A673 (cell line): ENCODE measurements around the gene GLYR1. TPM values are rescaled to one million over a fixed set of nuclear protein-coding genes. Genes with fewer than 3 reads are reported as not detected.
"Not testable (repeated sequence)": the region's sequence is repeated elsewhere in the genome, so short reads cannot be mapped to it uniquely, and the experiment has no call there.

Experiments used
- Bru-seq: library from RNA; stranded (reverse); fragments of 400-500 nt; gene quantifications from one replicate; lab custom pipeline; 2021; lab: Mats Ljungman, UMichigan
- BruChase-seq, 2 experiments: library from RNA; stranded (reverse); fragments of 400-500 nt; gene quantifications; one replicate each; lab custom pipeline; 2021; lab: Mats Ljungman, UMichigan
- BruUV-seq: library from RNA; stranded (reverse); fragments of 400-500 nt; replicated peaks from 2 replicates; lab custom pipeline; 2021; lab: Mats Ljungman, UMichigan
- CTCF ChIA-PET: fragments of 300-600 bp; sonication (Branson Sonifier 250); formaldehyde crosslinking; loops from one replicate; lab custom pipeline; 2022; ENCODE audit warnings: antibody characterized with exemption; lab: Charles Lee
- POLR2A ChIA-PET: fragments of 300-600 bp; sonication (Branson Sonifier 250); formaldehyde crosslinking; loops from one replicate; lab custom pipeline; 2022; ENCODE audit warnings: antibody characterized with exemption; ENCODE audit not compliant: low non-redundant PET; lab: Charles Lee
- DNase-seq: peaks from one replicate; pipeline ENCODE4 v3.0.0-alpha.2; 2015; ENCODE audit warnings: low spot score
- H3K27ac ChIP-seq: fragments of 200-600 bp; sonication (generic); 2 replicates; pipeline ENCODE4 v1.5.1; 2016; ENCODE audit warnings: mixed run types, low read depth, mild to moderate bottlenecking, mixed read lengths, antibody characterized with exemption, low read length; ENCODE audit not compliant: poor library complexity, severe bottlenecking
- H3K27me3 ChIP-seq: fragments of 200-600 bp; sonication (generic); replicated peaks from 2 replicates; pipeline ENCODE4 v1.6.1; 2017; ENCODE audit warnings: mixed run types, low read depth, mild to moderate bottlenecking, mixed read lengths, antibody characterized with exemption, low read length; ENCODE audit not compliant: insufficient read depth, poor library complexity
- H3K36me3 ChIP-seq: fragments of 200-600 bp; sonication (generic); 2 replicates; pipeline ENCODE4 v1.6.1; 2016; ENCODE audit warnings: mixed run types, mild to moderate bottlenecking, mixed read lengths, antibody characterized with exemption, low read length; ENCODE audit not compliant: insufficient read depth, poor library complexity, severe bottlenecking
- H3K4me1 ChIP-seq: fragments of 200-600 bp; sonication (generic); 2 replicates; pipeline ENCODE4 v1.6.1; 2017; ENCODE audit warnings: mixed run types, mild to moderate bottlenecking, mixed read lengths, antibody characterized with exemption, low read length; ENCODE audit not compliant: insufficient read depth, poor library complexity, severe bottlenecking
- H3K4me3 ChIP-seq: fragments of 200-600 bp; sonication (generic); 2 replicates; pipeline ENCODE4 v1.5.1; 2016; ENCODE audit warnings: low read depth, mixed run types, mild to moderate bottlenecking, mixed read lengths, low read length; ENCODE audit not compliant: poor library complexity, severe bottlenecking
- H3K9me3 ChIP-seq: fragments of 200-600 bp; sonication (generic); 2 replicates; pipeline ENCODE4 v1.6.1; 2016; ENCODE audit warnings: mixed run types, low read depth, mild to moderate bottlenecking, mixed read lengths, antibody characterized with exemption, low read length; ENCODE audit not compliant: poor library complexity, severe bottlenecking
- CTCF ChIP-seq: fragments of 300-800, 200-600 bp; sonication (generic); conservative IDR thresholded peaks from 2 replicates; pipeline ENCODE4 v1.5.1; 2017; ENCODE audit warnings: low read depth, mild to moderate bottlenecking, antibody characterized with exemption, low read length, moderate library complexity, mixed read lengths
- EZH2 ChIP-seq: fragments of 200-600 bp; sonication (generic); IDR thresholded peaks from 2 replicates; pipeline ENCODE4 v1.6.1; 2017; ENCODE audit warnings: borderline replicate concordance, low read depth, mild to moderate bottlenecking, mixed read lengths, antibody characterized with exemption, low read length; ENCODE audit not compliant: poor library complexity, severe bottlenecking
- intact Hi-C: fragments of 100-400 bp; cut with micrococcal nuclease; formaldehyde crosslinking; loops from one replicate; pipeline ENCODE4 v1.10.0; 2022; ENCODE audit not compliant: unreplicated experiment
- long read RNA-seq: library from polyadenylated mRNA; stranded (forward); transcript quantifications from one replicate; pipeline ENCODE4 v2.0.0, GENCODE V29; 2022
- total RNA-seq: library from RNA; stranded (reverse); gene quantifications from 2 replicates; pipeline ENCODE4 v1.2.3, GENCODE V29; 2021

GLYR1 gene
- 121 and 128 TPM in 2 replicates for total RNA-seq
- Bru-seq, nascent RNA, result percentile 83 among the genes with signal in this experiment
- BruChase-seq, experiment 1, labeled RNA remaining after a 2-hour chase, result percentile 87 among the genes with signal in this experiment
- percentile 92 among the genes with signal in this experiment for BruChase-seq, experiment 2, labeled RNA remaining after a 6-hour chase
- long read RNA-seq, transcript GLYR1-201 (16 exons, 3,772 nt), result major isoform, 9 of 61 reads
- long read RNA-seq, partial matches to known transcripts, result 20 of 61 reads
- long read RNA-seq, other reads (novel, unspliced or antisense), result 26 of 61 reads

- Histone ChIP-seq H3K4me1 (peaks cover 8% of the 10 kb centered on the region), H3K27me3 (no peaks in the 10 kb centered on the region), H3K27ac (peak within 1 kb of the TSS; percentile 97), H3K4me3 (peak within 1 kb of the TSS; percentile 99), H3K9me3 (no peaks in the 10 kb centered on the region), H3K36me3 (peaks cover 32% of the 10 kb centered on the region)
- ChIA-PET POLR2A (no interaction called here), CTCF (no interaction called here)
- no peak for TF ChIP-seq EZH2
- TF ChIP-seq CTCF, result no peak
- peak; percentile 99 for DNase-seq
- no TSS peak for BruUV-seq
- intact Hi-C loops, result loop anchor here (10.0 kb wide), 1 partner anchor 248 kb away; the partner anchor contains the start of gene EEF2KMT
Observed at GRCh38 chr16:4846901-4847773, at the start of gene GLYR1, which contains the start of gene UBN1. GLYR1 (minus strand) TSS chr16:4847288; CDS start chr16:4847265, 23 bp downstream. UBN1 (plus strand) TSS chr16:4847481; CDS start chr16:4852918, 5,437 bp downstream.

- intact Hi-C loops, CTCF ChIA-PET: not testable (repeated sequence)
Observed at GRCh38 chr16:4896761-4897160, 49.7 kb upstream of the GLYR1 start.

GRCh38 chr16:4895366-4895765 lies 48.3 kb upstream of the GLYR1 start:
- Histone ChIP-seq H3K4me1 (no peaks in the 10 kb centered on the region), H3K4me3 (no peak overlapping the region), H3K9me3 (no peaks in the 10 kb centered on the region), H3K27me3 (no peaks in the 10 kb centered on the region), H3K36me3 (no peaks in the 10 kb centered on the region), H3K27ac (no peak overlapping the region)
- BruUV-seq, result no TSS peak
- intact Hi-C loops, result no loop called here
- DNase-seq, result no peak
- TF ChIP-seq CTCF, result no peak
- no peak for TF ChIP-seq EZH2
- ChIA-PET CTCF (no interaction called here), POLR2A (no interaction called here)

More at GRCh38 chr16:4896761-4897160, 49.7 kb upstream of the GLYR1 start:
- H3K9me3 ChIP-seq, H3K27ac ChIP-seq, POLR2A ChIA-PET, BruUV-seq, DNase-seq, H3K4me3 ChIP-seq, H3K4me1 ChIP-seq, H3K27me3 ChIP-seq, H3K36me3 ChIP-seq: not testable (repeated sequence)
